ENCODE data around the gene KLHL5.

The KLHL5 gene

GRCh38 chr4:39044956-39045826 lies 16.8 kb upstream of the KLHL5 start:
- no peak for DNase-seq

- no peak for DNase-seq
Observed at GRCh38 chr4:39045827-39046221, 16.2 kb upstream of the KLHL5 start.

GRCh38 chr4:39046249-39046648 lies 15.8 kb upstream of the KLHL5 start:
- DNase-seq: no peak

GRCh38 chr4:39047681-39048080 lies 14.4 kb upstream of the KLHL5 start:
- no peak for DNase-seq

GRCh38 chr4:39048311-39048710 lies 13.7 kb upstream of the KLHL5 start:
- no peak for DNase-seq

GRCh38 chr4:39050590-39050989 lies 11.4 kb upstream of the KLHL5 start:
- DNase-seq: no peak

- no peak for DNase-seq
Observed at GRCh38 chr4:39051492-39051891, 10.5 kb upstream of the KLHL5 start.

GRCh38 chr4:39053983-39054382 lies 8.0 kb upstream of the KLHL5 start:
- no peak for DNase-seq

- no peak for DNase-seq
Observed at GRCh38 chr4:39054497-39054896, 7.5 kb upstream of the KLHL5 start.

- DNase-seq: no peak
Observed at GRCh38 chr4:39056023-39056422, 6.0 kb upstream of the KLHL5 start.

GRCh38 chr4:39061457-39061856 lies 575 bp upstream of the KLHL5 start:
- no peak for DNase-seq

- DNase-seq: no peak
Observed at GRCh38 chr4:39062770-39063097, 702 bp downstream of the KLHL5 start.

GRCh38 chr4:39063430-39063829 lies 1.4 kb downstream of the KLHL5 start:
- DNase-seq: no peak

- no peak for DNase-seq
Observed at GRCh38 chr4:39066371-39066770, 4.3 kb downstream of the KLHL5 start.

- DNase-seq: no peak
Observed at GRCh38 chr4:39067031-39067430, 5.0 kb downstream of the KLHL5 start.

GRCh38 chr4:39067451-39067850 lies 5.4 kb downstream of the KLHL5 start:
- no peak for DNase-seq

- no peak for DNase-seq
Observed at GRCh38 chr4:39068907-39069306, 6.9 kb downstream of the KLHL5 start.

GRCh38 chr4:39078829-39079228 lies 16.8 kb downstream of the KLHL5 start:
- no peak for DNase-seq

- no peak for DNase-seq
Observed at GRCh38 chr4:39083164-39083563, 21.1 kb downstream of the KLHL5 start.

GRCh38 chr4:39085891-39086290 lies 23.9 kb downstream of the KLHL5 start:
- no peak for DNase-seq

GRCh38 chr4:39096847-39097246 lies 34.8 kb downstream of the KLHL5 start:
- no peak for DNase-seq

GRCh38 chr4:39097290-39097689 lies 35.3 kb downstream of the KLHL5 start:
- no peak for DNase-seq

GRCh38 chr4:39102297-39102696 lies 40.3 kb downstream of the KLHL5 start:
- no peak for DNase-seq

GRCh38 chr4:39103291-39103690 lies 41.3 kb downstream of the KLHL5 start:
- DNase-seq: no peak

GRCh38 chr4:39104255-39104654 lies 42.2 kb downstream of the KLHL5 start:
- DNase-seq: no peak
